IPS DF 6.9 (cell line): ENCODE measurements around the gene ANG.
"Not testable (repeated sequence)": the region's sequence is repeated elsewhere in the genome, so short reads cannot be mapped to it uniquely, and the experiment has no call there.

ENCODE experiments used
- DNase-seq: peaks from one replicate; pipeline ENCODE4 v3.0.0-alpha.2; 2013; ENCODE audit warnings: low read depth, low spot score
- H3K27ac ChIP-seq: one replicate; pipeline ENCODE4 v1.5.1; 2013; ENCODE audit warnings: low read length, control low read depth
- H3K27me3 ChIP-seq: 2 replicates; pipeline ENCODE4 v1.6.1; 2013; ENCODE audit warnings: mild to moderate bottlenecking, low read length; ENCODE audit not compliant: control insufficient read depth, insufficient read depth
- H3K36me3 ChIP-seq: 2 replicates; pipeline ENCODE4 v1.6.1; 2013; ENCODE audit warnings: low read length; ENCODE audit not compliant: control insufficient read depth, insufficient read depth
- H3K4me1 ChIP-seq: 2 replicates; pipeline ENCODE4 v1.6.1; 2013; ENCODE audit warnings: low read length; ENCODE audit not compliant: control insufficient read depth, insufficient read depth
- H3K4me3 ChIP-seq: 2 replicates; pipeline ENCODE4 v1.5.1; 2013; ENCODE audit warnings: mild to moderate bottlenecking, low read length
- H3K9me3 ChIP-seq: 2 replicates; pipeline ENCODE4 v1.6.1; 2013; ENCODE audit warnings: low read length, inconsistent platforms; ENCODE audit not compliant: control insufficient read depth, insufficient read depth
- WGBS: extraction: QIAGEN DNeasy Blood & Tissue Kit; methylation state at CpG from one replicate; pipeline ENCODE4 v1.1.7; 2013; ENCODE audit warnings: mixed read lengths, missing lambda C conversion rate; ENCODE audit not compliant: insufficient read length, insufficient coverage; 5-methylcytosine and 5-hydroxymethylcytosine counted together

Gene ANG

GRCh38 chr14:20720741-20721140 lies 32.2 kb downstream of the ANG start:
- H3K27me3 ChIP-seq: no peaks in the 10 kb centered on the region
- H3K4me3 ChIP-seq: no peak overlapping the region
- H3K36me3 ChIP-seq: no peaks in the 10 kb centered on the region; the same call in 1 of the 2 replicates
- no peaks in the 10 kb centered on the region; the same call in 1 of the 2 replicates for H3K9me3 ChIP-seq
- no peak for DNase-seq
- no peak overlapping the region for H3K27ac ChIP-seq
- WGBS: no CpG with 5 or more reads among the region's 6 CpGs
- H3K4me1 ChIP-seq: 0 out of 2 replicates have a peak, but pooled peaks cover 1% of the 10 kb centered on the region

- Histone ChIP-seq H3K4me1 (0 out of 2 replicates have a peak, but pooled peaks cover 1% of the 10 kb centered on the region), H3K4me3 (no peak overlapping the region), H3K9me3 (no peaks in the 10 kb centered on the region; the same call in 1 of the 2 replicates), H3K27me3 (no peaks in the 10 kb centered on the region), H3K27ac (no peak overlapping the region), H3K36me3 (no peaks in the 10 kb centered on the region; the same call in 1 of the 2 replicates)
- no CpG with 5 or more reads among the region's 12 CpGs for WGBS
- DNase-seq: no peak
Measured at GRCh38 chr14:20722016-20722415, 33.5 kb downstream of the ANG start.

GRCh38 chr14:20723488-20723887 lies 34.9 kb downstream of the ANG start:
- Histone ChIP-seq H3K4me1 (0 out of 2 replicates have a peak, but pooled peaks cover 1% of the 10 kb centered on the region), H3K4me3 (0 out of 2 replicates have a peak overlapping the region, but pooled peaks have one; percentile 11), H3K27ac (no peak overlapping the region), H3K27me3 (no peaks in the 10 kb centered on the region), H3K9me3 (no peaks in the 10 kb centered on the region; the same call in 1 of the 2 replicates), H3K36me3 (no peaks in the 10 kb centered on the region; the same call in 1 of the 2 replicates)
- no peak for DNase-seq
- no CpG with 5 or more reads among the region's 28 CpGs for WGBS

GRCh38 chr14:20726121-20726520 lies 37.6 kb downstream of the ANG start:
- not testable (repeated sequence) for H3K27me3 ChIP-seq, H3K27ac ChIP-seq, H3K9me3 ChIP-seq, H3K4me1 ChIP-seq, DNase-seq, H3K4me3 ChIP-seq, H3K36me3 ChIP-seq
- no CpG with 5 or more reads among the region's 3 CpGs for WGBS

GRCh38 chr14:20726531-20726930 lies 38.0 kb downstream of the ANG start:
- Histone ChIP-seq H3K4me3 (no peak overlapping the region), H3K4me1 (0 out of 2 replicates have a peak, but pooled peaks cover 1% of the 10 kb centered on the region), H3K36me3 (no peaks in the 10 kb centered on the region; the same call in 1 of the 2 replicates), H3K27ac (no peak overlapping the region), H3K27me3 (no peaks in the 10 kb centered on the region), H3K9me3 (no peaks in the 10 kb centered on the region)
- DNase-seq: no peak
- no CpG with 5 or more reads among the region's 1 CpG for WGBS

- Histone ChIP-seq H3K4me1 (no peaks in the 10 kb centered on the region), H3K9me3 (no peaks in the 10 kb centered on the region), H3K36me3 (no peaks in the 10 kb centered on the region), H3K27ac (no peak overlapping the region), H3K4me3 (no peak overlapping the region), H3K27me3 (no peaks in the 10 kb centered on the region)
- DNase-seq: no peak
- no CpG with 5 or more reads among the region's 6 CpGs for WGBS
Measured at GRCh38 chr14:20730891-20731290, 42.3 kb downstream of the ANG start.

- Histone ChIP-seq H3K4me1 (no peaks in the 10 kb centered on the region), H3K9me3 (no peaks in the 10 kb centered on the region), H3K36me3 (no peaks in the 10 kb centered on the region), H3K4me3 (no peak overlapping the region), H3K27ac (no peak overlapping the region), H3K27me3 (no peaks in the 10 kb centered on the region)
- no CpG with 5 or more reads among the region's 5 CpGs for WGBS
- DNase-seq: no peak
Measured at GRCh38 chr14:20732477-20732876, 43.9 kb downstream of the ANG start.

GRCh38 chr14:20732979-20733635 lies 44.5 kb downstream of the ANG start:
- Histone ChIP-seq H3K9me3 (no peaks in the 10 kb centered on the region), H3K4me3 (no peak overlapping the region), H3K27ac (no peak overlapping the region), H3K4me1 (no peaks in the 10 kb centered on the region), H3K27me3 (no peaks in the 10 kb centered on the region), H3K36me3 (no peaks in the 10 kb centered on the region)
- no CpG with 5 or more reads among the region's 6 CpGs for WGBS
- DNase-seq: no peak

- Histone ChIP-seq H3K27ac (no peak overlapping the region), H3K36me3 (no peaks in the 10 kb centered on the region), H3K4me3 (no peak overlapping the region), H3K4me1 (no peaks in the 10 kb centered on the region), H3K27me3 (no peaks in the 10 kb centered on the region), H3K9me3 (no peaks in the 10 kb centered on the region)
- no CpG with 5 or more reads among the region's 6 CpGs for WGBS
- no peak for DNase-seq
Measured at GRCh38 chr14:20733684-20734429, 45.3 kb downstream of the ANG start.

- WGBS: no CpG with 5 or more reads among the region's 4 CpGs
- Histone ChIP-seq H3K27me3 (no peaks in the 10 kb centered on the region), H3K4me3 (no peak overlapping the region), H3K36me3 (no peaks in the 10 kb centered on the region), H3K27ac (no peak overlapping the region), H3K9me3 (no peaks in the 10 kb centered on the region), H3K4me1 (no peaks in the 10 kb centered on the region)
- DNase-seq: no peak
Measured at GRCh38 chr14:20734430-20734806, 45.9 kb downstream of the ANG start.
